HEK293 (cell line): ENCODE results near the gene POC5.

Experiments used
- CTCF ChIA-PET: fragments of 350-600 bp; formaldehyde crosslinking; extraction: SDS; loops from one replicate; lab custom pipeline; 2021; ENCODE audit warnings: antibody characterized with exemption; lab: Yijun Ruan, JAX
- POLR2A ChIA-PET: fragments of 300-600 bp; formaldehyde crosslinking; extraction: SDS; loops from one replicate; lab custom pipeline; 2020; ENCODE audit warnings: antibody characterized with exemption, inconsistent platforms; lab: Yijun Ruan, JAX
- H3K27ac ChIP-seq: fragments of 200-500 bp; sonication (Bioruptor generic); 2 replicates; pipeline ENCODE4 v1.5.1; 2014; ENCODE audit warnings: low read depth, low read length, control low read depth, inconsistent platforms; ENCODE audit errors: extremely low read depth
- H3K36me3 ChIP-seq, 2 experiments: fragments of 200-500 bp in 1 of 2; sonication (Bioruptor generic) in 1 of 2; 1 replicate in 1 of 2; 2 replicates in 1 of 2; pipeline ENCODE4 v1.5.1; 2014 to 2017; ENCODE audit warnings: inconsistent platforms in 2 of 2, low read length in 2 of 2; ENCODE audit not compliant: control insufficient read depth in 2 of 2, insufficient read depth in 1 of 2
- H3K4me1 ChIP-seq: fragments of 200-500 bp; sonication (Bioruptor generic); 2 replicates; pipeline ENCODE4 v1.5.1; 2014; ENCODE audit warnings: mild to moderate bottlenecking, low read length, inconsistent platforms; ENCODE audit not compliant: control insufficient read depth, insufficient read depth
- H3K4me3 ChIP-seq: 2 replicates; pipeline ENCODE4 v1.5.1; 2011; ENCODE audit warnings: low read depth, mild to moderate bottlenecking, control low read depth, low read length, moderate library complexity
- H3K9me3 ChIP-seq: fragments of 200-500 bp; sonication (Bioruptor generic); 2 replicates; pipeline ENCODE4 v1.5.1; 2014; ENCODE audit warnings: low read depth, low read length, inconsistent platforms; ENCODE audit not compliant: control insufficient read depth, insufficient read depth
- GLI4 ChIP-seq: fragments of 450-650 bp; formaldehyde crosslinking; IDR thresholded peaks from 2 replicates; pipeline ENCODE4 v1.5.1; 2016; ENCODE audit warnings: missing biosample characterization, missing genetic modification characterization
- HOXD13 ChIP-seq: sonication (generic); formaldehyde crosslinking; IDR thresholded peaks from 2 replicates; pipeline ENCODE4 v1.8.0; 2022; ENCODE audit warnings: missing genetic modification reagents, borderline replicate concordance
- KLF10 ChIP-seq: fragments of 450-650 bp; IDR thresholded peaks from 2 replicates; pipeline ENCODE4 v1.5.1; 2018; ENCODE audit warnings: missing biosample characterization, mild to moderate bottlenecking, missing genetic modification characterization
- MEIS1 ChIP-seq: sonication (generic); formaldehyde crosslinking; IDR thresholded peaks from 2 replicates; pipeline ENCODE4 v1.8.1; 2022; ENCODE audit warnings: missing genetic modification reagents, mild to moderate bottlenecking, borderline replicate concordance
- RBAK ChIP-seq: fragments of 450-650 bp; formaldehyde crosslinking; IDR thresholded peaks from 2 replicates; pipeline ENCODE4 v1.5.1; 2016; ENCODE audit warnings: missing biosample characterization, missing genetic modification characterization
- ZBTB17 ChIP-seq: fragments of 450-650 bp; formaldehyde crosslinking; IDR thresholded peaks from 2 replicates; pipeline ENCODE4 v1.5.1; 2016; ENCODE audit warnings: missing biosample characterization, missing genetic modification characterization
- ZNF211 ChIP-seq: fragments of 450-650 bp; formaldehyde crosslinking; IDR thresholded peaks from 2 replicates; pipeline ENCODE4 v1.5.1; 2016; ENCODE audit warnings: low read depth, missing biosample characterization, missing genetic modification characterization
- ZNF24 ChIP-seq: fragments of 450-650 bp; formaldehyde crosslinking; IDR thresholded peaks from 2 replicates; pipeline ENCODE4 v1.5.1; 2016; ENCODE audit warnings: missing biosample characterization, missing genetic modification characterization
- ZNF341 ChIP-seq: fragments of 450-650 bp; formaldehyde crosslinking; IDR thresholded peaks from 2 replicates; pipeline ENCODE4; 2016; ENCODE audit warnings: low read depth, missing biosample characterization, missing genetic modification characterization
- ZNF423 ChIP-seq: fragments of 450-650 bp; formaldehyde crosslinking; IDR thresholded peaks from 2 replicates; pipeline ENCODE4 v1.5.1; 2016; ENCODE audit warnings: missing biosample characterization, missing genetic modification characterization
- ZNF510 ChIP-seq: fragments of 450-650 bp; formaldehyde crosslinking; IDR thresholded peaks from 2 replicates; pipeline ENCODE4 v1.5.1; 2018; ENCODE audit warnings: mild to moderate bottlenecking, missing genetic modification characterization, missing biosample characterization; ENCODE audit not compliant: insufficient replicate concordance
- ZNF529 ChIP-seq: fragments of 450-650 bp; formaldehyde crosslinking; IDR thresholded peaks from 2 replicates; pipeline ENCODE4 v1.5.1; 2017; ENCODE audit warnings: missing genetic modification characterization, missing biosample characterization; ENCODE audit not compliant: insufficient replicate concordance
- ZNF548 ChIP-seq: fragments of 450-650 bp; formaldehyde crosslinking; IDR thresholded peaks from 2 replicates; pipeline ENCODE4 v1.5.1; 2016; ENCODE audit warnings: missing biosample characterization, missing genetic modification characterization
- ZNF596 ChIP-seq: fragments of 450-650 bp; IDR thresholded peaks from 2 replicates; pipeline ENCODE4 v1.5.0; 2018; ENCODE audit warnings: missing biosample characterization, mild to moderate bottlenecking, missing genetic modification characterization, moderate library complexity
- ZNF610 ChIP-seq: fragments of 450-650 bp; formaldehyde crosslinking; IDR thresholded peaks from 2 replicates; pipeline ENCODE4 v1.5.1; 2016; ENCODE audit warnings: missing biosample characterization, missing genetic modification characterization, borderline replicate concordance
- ZNF623 ChIP-seq: fragments of 450-650 bp; formaldehyde crosslinking; IDR thresholded peaks from 2 replicates; pipeline ENCODE4 v1.5.1; 2016; ENCODE audit warnings: missing biosample characterization, missing genetic modification characterization
- ZNF677 ChIP-seq: fragments of 450-650 bp; IDR thresholded peaks from 2 replicates; pipeline ENCODE4 v1.5.0; 2018; ENCODE audit warnings: missing biosample characterization, mild to moderate bottlenecking, missing genetic modification characterization, moderate library complexity
- ZNF768 ChIP-seq: fragments of 450-650 bp; formaldehyde crosslinking; IDR thresholded peaks from 2 replicates; pipeline ENCODE4 v1.5.1; 2018; ENCODE audit warnings: missing biosample characterization, mild to moderate bottlenecking, missing genetic modification characterization
- ZNF837 ChIP-seq: fragments of 450-650 bp; formaldehyde crosslinking; IDR thresholded peaks from 2 replicates; pipeline ENCODE4 v1.5.1; 2016; ENCODE audit warnings: missing biosample characterization, missing genetic modification characterization
- ZSCAN30 ChIP-seq: fragments of 450-650 bp; IDR thresholded peaks from 2 replicates; pipeline ENCODE4 v1.5.1; 2018; ENCODE audit warnings: missing biosample characterization, mild to moderate bottlenecking, missing genetic modification characterization, moderate library complexity
- TF ChIP-seq, protein P1 (sequence below): fragments of 450-650 bp; IDR thresholded peaks from 2 replicates; pipeline ENCODE4 v1.5.1; 2018; ENCODE audit warnings: missing biosample characterization, mild to moderate bottlenecking, missing genetic modification characterization
- TF ChIP-seq, protein P2 (sequence below): fragments of 450-650 bp; formaldehyde crosslinking; IDR thresholded peaks from 2 replicates; pipeline ENCODE4 v1.5.1; 2016; ENCODE audit warnings: missing biosample characterization, missing genetic modification characterization, borderline replicate concordance

POC5 gene

DNA sequence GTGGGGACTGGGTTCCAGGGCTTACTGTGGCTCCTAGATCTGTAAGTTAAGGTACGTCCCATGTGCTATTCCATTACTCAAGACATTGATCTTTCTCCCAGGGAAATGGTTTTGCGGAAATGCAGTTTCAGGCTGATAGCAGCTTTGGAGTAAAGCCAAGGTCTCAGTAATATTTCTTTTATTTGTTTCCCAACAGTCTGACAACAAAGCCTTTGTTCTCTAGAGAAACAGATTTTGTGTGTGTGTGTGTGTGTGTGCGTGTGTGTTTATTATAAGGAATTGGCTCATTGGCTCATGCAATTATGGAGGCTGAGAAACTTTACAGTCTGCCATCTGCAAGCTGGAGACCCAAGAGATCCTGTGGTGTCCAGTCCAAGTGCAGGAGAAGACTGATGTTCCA is 12.1 kb upstream of the POC5 start:
- no peak overlapping the region for H3K27ac ChIP-seq
- TF ChIP-seq ZNF677 (tag by site-specific recombination): no peak
- TF ChIP-seq HOXD13 (CRISPR knock-in tag): no peak
- no peak for TF ChIP-seq ZNF529 (tag by site-specific recombination)
- TF ChIP-seq ZNF596: no peak
- no peak for TF ChIP-seq ZNF24 (tag by site-specific recombination)
- no peak for TF ChIP-seq ZNF341
- TF ChIP-seq RBAK (tag by site-specific recombination): no peak
- TF ChIP-seq KLF10 (tag by site-specific recombination): no peak
- no peak for TF ChIP-seq ZNF768 (tag by site-specific recombination)
- TF ChIP-seq ZNF211 (tag by site-specific recombination): no peak
- no peak for TF ChIP-seq MEIS1 (CRISPR knock-in tag)
- TF ChIP-seq ZNF610: no peak
- TF ChIP-seq ZNF510 (tag by site-specific recombination): no peak
- TF ChIP-seq ZNF623 (tag by site-specific recombination): no peak
- TF ChIP-seq, all 188 proteins: peak for 0
- CTCF ChIA-PET: no interaction called here
- no peaks in the 10 kb centered on the region for H3K4me1 ChIP-seq
- no peaks in the 10 kb centered on the region for H3K9me3 ChIP-seq
- H3K36me3 ChIP-seq: no peaks in the 10 kb centered on the region
- POLR2A ChIA-PET: interaction anchor here (1.8 kb wide), 1 partner anchor 12 kb away, joined by 4 read pairs; the partner anchor contains the start of gene POC5
- H3K4me3 ChIP-seq: no peak overlapping the region

DNA sequence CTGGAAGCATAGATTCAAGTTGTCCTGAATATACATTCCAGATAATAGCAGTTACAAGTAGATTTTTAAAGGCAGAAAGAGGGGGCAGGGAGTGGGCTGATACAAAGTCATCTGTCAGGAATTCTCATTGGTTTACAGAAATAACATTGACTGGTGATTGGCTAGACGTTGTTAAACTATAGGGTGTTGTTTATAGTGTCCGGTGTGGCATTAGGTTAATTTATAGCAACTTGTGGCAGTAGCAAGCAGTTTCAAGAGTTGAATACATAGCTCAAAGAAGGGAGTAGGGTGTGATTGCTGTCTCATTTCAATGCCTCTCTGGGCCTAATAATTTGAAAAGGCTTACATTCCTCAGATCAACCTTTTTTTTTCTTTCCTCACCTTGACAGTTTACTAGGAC is 10.7 kb upstream of the POC5 start:
- H3K36me3 ChIP-seq: no peaks in the 10 kb centered on the region
- H3K4me3 ChIP-seq: no peak overlapping the region
- H3K4me1 ChIP-seq: no peaks in the 10 kb centered on the region
- no peak for TF ChIP-seq ZNF423 (tag by site-specific recombination)
- TF ChIP-seq ZNF548: no peak
- TF ChIP-seq, protein P1, sequence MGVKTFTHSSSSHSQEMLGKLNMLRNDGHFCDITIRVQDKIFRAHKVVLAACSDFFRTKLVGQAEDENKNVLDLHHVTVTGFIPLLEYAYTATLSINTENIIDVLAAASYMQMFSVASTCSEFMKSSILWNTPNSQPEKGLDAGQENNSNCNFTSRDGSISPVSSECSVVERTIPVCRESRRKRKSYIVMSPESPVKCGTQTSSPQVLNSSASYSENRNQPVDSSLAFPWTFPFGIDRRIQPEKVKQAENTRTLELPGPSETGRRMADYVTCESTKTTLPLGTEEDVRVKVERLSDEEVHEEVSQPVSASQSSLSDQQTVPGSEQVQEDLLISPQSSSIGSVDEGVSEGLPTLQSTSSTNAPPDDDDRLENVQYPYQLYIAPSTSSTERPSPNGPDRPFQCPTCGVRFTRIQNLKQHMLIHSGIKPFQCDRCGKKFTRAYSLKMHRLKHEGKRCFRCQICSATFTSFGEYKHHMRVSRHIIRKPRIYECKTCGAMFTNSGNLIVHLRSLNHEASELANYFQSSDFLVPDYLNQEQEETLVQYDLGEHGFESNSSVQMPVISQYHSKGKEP (tag by site-specific recombination): no peak
- no peak for TF ChIP-seq ZSCAN30 (tag by site-specific recombination)
- no peak for TF ChIP-seq ZNF837 (tag by site-specific recombination)
- no peak for TF ChIP-seq ZBTB17 (tag by site-specific recombination)
- TF ChIP-seq GLI4: no peak
- TF ChIP-seq, protein P2, sequence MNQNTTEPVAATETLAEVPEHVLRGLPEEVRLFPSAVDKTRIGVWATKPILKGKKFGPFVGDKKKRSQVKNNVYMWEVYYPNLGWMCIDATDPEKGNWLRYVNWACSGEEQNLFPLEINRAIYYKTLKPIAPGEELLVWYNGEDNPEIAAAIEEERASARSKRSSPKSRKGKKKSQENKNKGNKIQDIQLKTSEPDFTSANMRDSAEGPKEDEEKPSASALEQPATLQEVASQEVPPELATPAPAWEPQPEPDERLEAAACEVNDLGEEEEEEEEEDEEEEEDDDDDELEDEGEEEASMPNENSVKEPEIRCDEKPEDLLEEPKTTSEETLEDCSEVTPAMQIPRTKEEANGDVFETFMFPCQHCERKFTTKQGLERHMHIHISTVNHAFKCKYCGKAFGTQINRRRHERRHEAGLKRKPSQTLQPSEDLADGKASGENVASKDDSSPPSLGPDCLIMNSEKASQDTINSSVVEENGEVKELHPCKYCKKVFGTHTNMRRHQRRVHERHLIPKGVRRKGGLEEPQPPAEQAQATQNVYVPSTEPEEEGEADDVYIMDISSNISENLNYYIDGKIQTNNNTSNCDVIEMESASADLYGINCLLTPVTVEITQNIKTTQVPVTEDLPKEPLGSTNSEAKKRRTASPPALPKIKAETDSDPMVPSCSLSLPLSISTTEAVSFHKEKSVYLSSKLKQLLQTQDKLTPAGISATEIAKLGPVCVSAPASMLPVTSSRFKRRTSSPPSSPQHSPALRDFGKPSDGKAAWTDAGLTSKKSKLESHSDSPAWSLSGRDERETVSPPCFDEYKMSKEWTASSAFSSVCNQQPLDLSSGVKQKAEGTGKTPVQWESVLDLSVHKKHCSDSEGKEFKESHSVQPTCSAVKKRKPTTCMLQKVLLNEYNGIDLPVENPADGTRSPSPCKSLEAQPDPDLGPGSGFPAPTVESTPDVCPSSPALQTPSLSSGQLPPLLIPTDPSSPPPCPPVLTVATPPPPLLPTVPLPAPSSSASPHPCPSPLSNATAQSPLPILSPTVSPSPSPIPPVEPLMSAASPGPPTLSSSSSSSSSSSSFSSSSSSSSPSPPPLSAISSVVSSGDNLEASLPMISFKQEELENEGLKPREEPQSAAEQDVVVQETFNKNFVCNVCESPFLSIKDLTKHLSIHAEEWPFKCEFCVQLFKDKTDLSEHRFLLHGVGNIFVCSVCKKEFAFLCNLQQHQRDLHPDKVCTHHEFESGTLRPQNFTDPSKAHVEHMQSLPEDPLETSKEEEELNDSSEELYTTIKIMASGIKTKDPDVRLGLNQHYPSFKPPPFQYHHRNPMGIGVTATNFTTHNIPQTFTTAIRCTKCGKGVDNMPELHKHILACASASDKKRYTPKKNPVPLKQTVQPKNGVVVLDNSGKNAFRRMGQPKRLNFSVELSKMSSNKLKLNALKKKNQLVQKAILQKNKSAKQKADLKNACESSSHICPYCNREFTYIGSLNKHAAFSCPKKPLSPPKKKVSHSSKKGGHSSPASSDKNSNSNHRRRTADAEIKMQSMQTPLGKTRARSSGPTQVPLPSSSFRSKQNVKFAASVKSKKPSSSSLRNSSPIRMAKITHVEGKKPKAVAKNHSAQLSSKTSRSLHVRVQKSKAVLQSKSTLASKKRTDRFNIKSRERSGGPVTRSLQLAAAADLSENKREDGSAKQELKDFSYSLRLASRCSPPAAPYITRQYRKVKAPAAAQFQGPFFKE (tag by site-specific recombination): no peak
- TF ChIP-seq, all 188 proteins: peak for 0
- POLR2A ChIA-PET: no interaction called here
- CTCF ChIA-PET: interaction anchor here (0.9 kb wide), 1 partner anchor 461 kb away, joined by 4 read pairs; no protein-coding TSS in a partner anchor
- Histone ChIP-seq H3K9me3 (no peaks in the 10 kb centered on the region), H3K27ac (no peak overlapping the region)
